Measurements from ENCODE around the gene PCDHA12.

- TF ChIP-seq CTCF (IDR thresholded peaks at IDR 0.05; ENCODE audit: extremely low read depth in 1 of 2, insufficient read depth in 1 of 2, low read depth in 1 of 2, low read length in 2 of 2) (peak; percentile 22 to 29), EZH2 (IDR thresholded peaks at IDR 0.05; ENCODE audit: borderline replicate concordance, low read depth, low read length, severe bottlenecking) (no peak), POLR2A (IDR thresholded peaks at IDR 0.05; ENCODE audit: low read depth, low read length) (no peak), FOS (IDR thresholded peaks at IDR 0.05; ENCODE audit: borderline replicate concordance, insufficient read depth, low read length) (no peak), MAX (IDR thresholded peaks at IDR 0.05; ENCODE audit: insufficient read depth, insufficient read length) (no peak)
Measured at GRCh38 chr5:140840978-140841962, 33.8 kb upstream of the PCDHA12 start, which contains the start of gene PCDHA8.
